HG03442 (cell line): ENCODE results near the gene COPS8.

Experiments used
- ATAC-seq: cut with Tn5 transposase; IDR thresholded peaks from one replicate; pipeline ENCODE4 v1.9.1; 2021; ENCODE audit warnings: mild to moderate bottlenecking, moderate library complexity; ENCODE audit not compliant: unreplicated experiment

Gene COPS8

DNA sequence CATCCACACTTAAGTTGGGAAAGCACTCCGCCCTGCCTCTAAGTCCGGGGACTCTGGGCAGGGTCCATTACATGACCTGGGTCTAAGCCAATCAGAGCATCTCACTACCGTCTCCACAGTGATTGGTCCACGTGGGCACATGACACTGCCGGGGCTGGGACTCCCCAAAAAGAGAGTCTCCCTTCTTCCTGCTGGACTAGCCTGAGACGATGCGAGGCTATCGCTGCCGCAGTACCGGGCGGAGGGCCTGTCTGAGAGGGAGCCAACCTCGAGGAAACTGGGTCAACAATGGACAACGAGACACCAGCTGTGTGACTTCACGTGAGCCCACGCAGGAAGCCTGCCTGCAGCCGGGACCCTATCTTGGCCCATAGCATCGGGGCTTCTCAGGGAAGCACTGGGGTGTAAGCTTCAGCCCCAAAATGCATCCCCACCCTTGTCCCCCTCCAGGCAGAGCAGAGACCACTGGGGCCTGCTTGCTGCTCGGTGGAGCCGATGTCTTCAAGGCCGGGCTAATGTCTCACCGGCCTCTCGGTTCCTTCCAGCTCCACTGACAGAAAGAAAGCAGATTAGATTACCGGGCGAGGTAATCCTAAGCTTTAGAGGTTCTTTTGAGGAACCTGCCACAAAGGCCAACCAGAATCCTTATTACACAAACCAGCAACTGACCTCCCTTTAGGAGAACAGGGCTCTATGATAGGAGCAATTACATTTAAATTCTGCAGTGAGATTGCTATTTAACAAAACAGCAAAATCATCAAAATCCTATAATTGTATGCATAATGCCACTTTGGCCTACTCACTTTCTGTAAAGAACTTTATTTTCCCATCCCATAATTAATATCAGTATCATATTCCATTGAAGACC, 21.3 kb upstream of the COPS8 start:
- ATAC-seq, result no peak

DNA sequence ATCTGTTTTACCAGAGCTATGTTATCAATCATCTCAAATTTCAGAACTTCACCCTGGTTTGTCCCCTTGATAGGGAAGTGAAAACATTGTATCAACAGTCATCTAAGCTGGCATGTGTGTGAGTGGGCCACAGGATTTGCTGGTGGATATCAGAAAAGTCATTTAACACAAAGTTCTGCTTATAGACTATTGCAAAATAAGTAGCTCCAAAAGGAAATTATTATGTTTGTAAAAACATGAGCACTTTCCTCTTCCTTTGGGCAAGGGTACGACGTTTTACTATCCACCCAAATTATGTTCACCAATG, 20.7 kb upstream of the COPS8 start:
- no peak for ATAC-seq

DNA sequence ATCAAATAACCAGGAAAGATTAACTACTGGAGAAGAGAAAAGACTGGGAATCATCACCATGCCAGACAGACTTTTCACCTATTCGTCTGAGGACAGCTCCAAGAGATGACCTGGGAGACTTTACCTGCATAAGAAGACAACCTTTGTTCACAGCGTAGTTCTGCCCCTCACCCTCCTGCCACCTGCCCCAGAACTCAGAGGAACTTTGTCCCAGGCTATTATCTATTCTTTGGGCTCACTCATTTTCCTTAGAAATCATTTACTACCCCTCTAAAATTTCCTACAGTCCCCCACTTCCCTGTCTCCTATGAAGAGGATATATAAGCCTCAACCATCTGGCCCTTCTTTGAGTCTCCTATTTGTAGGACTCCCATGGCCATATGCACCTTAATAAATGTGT, 19.3 kb upstream of the COPS8 start:
- ATAC-seq, result no peak

DNA sequence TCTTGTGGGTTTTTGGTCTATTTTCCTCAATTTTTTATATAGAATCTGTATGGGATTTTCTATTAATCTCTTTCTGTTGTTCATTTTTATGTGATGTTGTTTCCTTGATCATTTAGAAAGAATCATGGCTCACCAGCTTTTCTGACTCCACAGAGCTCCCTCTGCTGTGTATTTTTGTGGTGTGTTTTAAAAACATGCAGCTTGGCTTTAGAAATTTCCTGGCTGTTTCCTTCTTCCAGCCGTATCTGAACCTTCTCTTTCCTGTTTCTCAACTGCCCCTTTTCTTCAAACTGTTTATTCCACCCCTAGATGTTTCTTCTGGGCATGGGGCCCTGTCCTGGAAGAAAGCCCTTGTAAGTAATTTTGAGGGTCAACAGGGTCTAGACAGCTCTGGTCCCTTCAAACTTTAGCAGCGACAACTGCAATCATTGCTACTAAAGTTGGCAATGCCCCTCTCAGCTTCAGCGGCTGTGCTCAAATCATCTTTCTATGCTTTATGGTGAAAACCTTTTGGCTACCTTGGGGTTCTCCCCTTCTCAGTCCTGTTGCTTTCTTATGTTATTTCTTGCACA, 17.6 kb upstream of the COPS8 start:
- no peak for ATAC-seq

DNA sequence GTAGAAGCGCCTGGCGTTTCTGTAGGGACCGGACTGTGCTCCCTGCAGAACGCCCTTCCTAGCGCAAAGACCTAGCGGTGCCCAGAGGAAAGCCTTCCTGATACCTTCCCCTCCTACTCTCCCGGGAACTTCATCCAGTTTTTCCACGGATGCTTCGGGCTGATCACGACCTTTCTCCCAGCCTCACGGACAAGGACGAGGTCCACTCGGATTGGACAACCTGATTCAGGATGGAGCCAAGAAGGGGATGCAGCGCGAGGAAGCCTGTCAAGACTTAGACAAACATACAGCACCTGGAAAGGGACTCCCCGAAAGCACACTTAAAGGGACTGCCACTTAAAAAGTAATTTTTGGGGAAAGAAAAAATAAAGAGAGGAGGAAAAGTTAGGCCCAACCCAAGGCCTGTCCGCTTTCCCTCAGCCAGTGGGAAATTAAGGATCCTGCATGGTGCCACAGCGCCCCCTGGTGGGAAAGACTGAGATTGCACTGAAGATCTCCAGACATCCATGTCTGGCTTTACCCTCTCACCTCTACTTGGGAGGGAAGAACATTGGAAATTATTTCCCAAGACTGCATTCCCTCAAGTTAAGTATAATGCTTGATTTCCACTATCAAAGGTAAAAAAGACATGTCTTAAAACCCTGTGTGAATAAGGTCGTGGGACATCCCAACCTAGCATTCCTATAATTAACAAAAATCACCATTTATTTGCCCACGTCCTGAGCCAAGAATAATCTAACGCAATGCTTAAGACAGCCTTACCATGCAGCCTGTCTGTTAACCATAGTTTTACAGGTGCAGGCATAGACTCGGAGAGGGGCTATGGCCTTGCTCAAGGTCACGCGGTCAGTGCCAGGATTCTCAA, 13.4 kb upstream of the COPS8 start:
- ATAC-seq, result no peak

DNA sequence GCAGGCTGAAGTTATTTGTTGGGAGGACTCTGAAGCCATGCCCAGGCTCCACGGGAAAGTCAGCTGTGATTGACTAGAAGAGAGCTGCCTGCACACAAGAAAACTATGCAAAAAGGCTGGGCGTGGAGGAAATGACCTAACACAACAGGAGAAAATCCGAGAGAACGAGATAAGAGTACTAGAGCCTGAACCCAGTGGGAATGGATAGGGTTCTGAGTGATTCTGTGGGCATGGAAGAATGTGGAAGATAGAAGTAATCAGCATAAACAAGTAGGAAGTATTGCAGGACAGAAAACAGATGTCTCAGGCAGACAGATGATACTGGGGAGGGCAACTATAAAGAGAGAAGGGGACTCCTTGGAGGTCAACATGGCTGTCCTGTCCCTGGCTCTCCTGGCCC, 12.1 kb upstream of the COPS8 start:
- ATAC-seq, result no peak

DNA sequence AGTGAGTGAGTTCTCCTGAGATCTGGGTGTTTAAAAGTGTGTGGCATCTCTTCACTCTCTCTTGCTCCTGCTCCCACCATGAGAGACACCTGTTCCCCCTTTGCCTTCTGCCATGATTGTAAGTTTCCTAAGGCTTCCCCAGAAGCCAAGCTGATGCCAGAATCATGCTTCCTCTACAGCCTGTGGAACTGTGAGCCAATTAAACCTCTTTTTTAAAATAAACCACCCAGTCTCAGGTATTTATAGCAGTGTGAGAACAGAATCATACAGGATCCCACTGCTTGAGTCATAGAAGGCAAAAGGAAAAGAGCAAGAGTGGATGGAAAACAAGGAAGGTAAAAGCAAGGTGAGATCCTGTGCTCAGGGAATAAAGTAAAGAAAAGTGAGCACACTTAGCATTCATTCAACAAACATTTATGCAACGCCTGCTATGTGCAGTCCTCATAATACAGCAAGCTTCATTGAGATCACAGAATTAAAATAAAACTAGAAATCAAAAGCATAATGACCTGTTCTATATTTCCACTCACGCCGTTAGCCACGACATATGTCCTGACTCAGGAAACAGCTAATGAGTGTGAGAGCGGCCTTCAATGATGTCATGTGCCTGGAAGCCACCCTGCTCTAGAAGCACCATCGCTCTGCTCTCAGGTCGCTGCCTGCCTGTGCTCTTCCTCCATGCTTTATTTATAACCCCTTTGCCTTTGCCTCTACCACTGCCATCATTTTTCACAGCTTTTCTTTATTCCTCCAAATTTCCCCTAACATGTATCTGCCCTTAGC, 11.3 kb upstream of the COPS8 start:
- ATAC-seq, result no peak

DNA sequence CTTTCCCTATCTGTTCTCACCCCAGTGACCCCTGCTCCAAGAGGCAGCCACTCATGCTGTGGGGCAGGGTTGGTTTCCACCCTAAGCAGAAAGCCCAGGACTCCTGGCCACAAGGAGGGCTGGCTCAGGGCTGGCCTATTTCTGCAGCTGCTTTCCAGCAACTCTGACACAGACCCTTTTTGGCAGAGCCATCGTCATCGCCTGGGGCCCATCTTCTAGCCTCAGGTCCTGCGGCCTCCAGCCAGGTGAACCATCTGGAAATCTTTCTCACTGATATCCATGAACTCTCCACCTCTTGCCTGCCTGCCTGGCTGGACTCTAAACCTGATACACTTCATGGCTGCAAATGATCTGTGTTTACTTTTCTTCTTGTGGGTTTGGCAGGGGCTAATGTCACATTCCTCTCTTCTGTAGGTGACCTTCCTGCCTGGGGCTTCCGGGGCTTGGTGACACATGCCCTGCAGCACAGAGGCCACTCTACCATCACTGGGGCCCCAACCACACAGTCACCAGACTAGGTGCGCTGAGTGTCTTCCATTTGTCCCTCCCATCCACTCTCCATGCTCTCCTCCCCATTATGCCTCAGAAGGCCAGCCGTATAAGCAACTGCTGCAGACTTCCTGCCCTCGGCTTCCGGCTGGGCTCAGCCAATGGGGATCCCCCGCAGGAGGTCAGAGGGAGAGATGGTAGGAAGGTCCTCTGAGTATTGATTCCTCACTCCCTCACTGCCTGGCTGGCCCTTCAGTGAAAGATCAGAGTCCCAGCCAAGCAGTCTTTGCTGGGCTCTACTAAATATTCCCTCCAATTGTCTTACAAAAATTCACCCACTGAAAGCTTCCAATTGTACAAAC, 9.7 kb upstream of the COPS8 start:
- ATAC-seq, result no peak

DNA sequence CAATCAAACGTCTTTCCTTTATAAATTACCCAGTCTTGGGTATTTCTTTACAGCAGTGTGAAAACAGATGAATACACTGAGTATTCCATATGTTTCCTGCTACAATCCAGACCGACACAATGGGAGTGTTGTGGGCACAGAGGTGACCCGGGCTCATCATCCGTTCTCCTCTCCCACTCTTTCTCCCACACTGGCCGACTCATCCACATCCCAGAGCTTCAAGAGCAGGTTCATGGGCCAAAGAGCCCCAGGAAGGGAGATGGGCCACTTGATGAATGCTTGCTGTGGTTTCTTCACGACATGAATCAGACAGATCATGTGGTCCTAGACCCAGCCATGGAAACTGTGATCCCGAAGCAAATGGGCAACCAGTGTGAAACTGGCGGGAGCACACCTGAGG, 4.1 kb upstream of the COPS8 start:
- ATAC-seq, result no peak

DNA sequence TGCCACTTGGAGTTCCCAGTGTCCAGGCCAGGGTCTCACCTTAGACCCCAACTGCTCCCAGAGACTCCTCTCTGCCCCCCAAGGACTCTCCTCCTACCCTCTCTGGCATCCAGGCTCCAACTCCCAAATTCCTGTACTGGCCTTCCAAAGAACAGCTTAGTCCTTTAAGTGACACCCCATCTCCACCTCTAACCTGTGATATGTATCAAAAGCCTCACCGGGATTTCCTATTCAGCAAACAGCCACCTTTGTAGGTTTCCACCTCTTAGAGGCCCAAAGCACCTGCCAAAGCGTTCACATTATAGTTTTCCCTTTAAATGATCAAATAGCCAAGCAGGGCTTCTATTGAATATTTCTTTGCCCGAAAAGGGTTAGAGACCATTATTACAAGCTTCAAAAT, 2.7 kb upstream of the COPS8 start:
- ATAC-seq, result no peak

DNA sequence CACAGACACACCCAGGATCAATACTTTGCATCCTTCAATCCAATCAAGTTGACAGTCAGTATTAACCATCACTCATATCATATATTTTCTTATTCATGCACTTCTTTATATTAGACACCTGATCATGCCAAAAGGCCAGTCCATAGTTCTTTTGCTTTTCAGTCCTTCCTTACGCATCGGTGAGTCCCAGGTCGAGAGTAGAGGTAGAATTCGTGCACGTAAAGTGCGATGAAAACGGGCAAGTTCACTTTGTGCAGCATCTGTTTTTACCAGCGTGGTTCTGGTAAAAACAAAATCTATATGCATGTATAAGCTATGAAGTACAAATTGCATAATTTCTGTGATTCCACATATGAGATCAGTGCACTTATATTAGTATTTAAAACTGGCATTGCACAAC, 1.2 kb upstream of the COPS8 start:
- ATAC-seq, result no peak

DNA sequence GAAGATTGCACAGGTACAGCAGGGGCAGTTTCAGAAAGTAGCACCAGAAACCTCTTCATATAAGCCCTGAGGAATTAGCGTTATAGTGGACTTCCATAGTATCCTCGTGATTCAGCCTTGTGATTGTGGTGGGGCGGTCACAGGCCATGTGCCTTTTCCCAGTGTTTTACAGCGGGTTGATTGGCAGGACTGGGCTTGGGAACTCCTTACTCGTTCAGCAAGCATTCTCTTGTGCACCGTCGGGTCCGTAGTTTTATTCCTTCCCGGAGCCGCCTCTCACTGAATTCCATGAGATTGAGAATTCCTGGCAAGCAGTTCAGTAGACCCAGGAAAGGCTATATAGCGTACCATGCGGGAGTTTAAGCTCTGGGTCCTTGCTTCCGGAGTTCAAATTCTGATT, 5.2 kb downstream of the COPS8 start:
- ATAC-seq, result no peak

DNA sequence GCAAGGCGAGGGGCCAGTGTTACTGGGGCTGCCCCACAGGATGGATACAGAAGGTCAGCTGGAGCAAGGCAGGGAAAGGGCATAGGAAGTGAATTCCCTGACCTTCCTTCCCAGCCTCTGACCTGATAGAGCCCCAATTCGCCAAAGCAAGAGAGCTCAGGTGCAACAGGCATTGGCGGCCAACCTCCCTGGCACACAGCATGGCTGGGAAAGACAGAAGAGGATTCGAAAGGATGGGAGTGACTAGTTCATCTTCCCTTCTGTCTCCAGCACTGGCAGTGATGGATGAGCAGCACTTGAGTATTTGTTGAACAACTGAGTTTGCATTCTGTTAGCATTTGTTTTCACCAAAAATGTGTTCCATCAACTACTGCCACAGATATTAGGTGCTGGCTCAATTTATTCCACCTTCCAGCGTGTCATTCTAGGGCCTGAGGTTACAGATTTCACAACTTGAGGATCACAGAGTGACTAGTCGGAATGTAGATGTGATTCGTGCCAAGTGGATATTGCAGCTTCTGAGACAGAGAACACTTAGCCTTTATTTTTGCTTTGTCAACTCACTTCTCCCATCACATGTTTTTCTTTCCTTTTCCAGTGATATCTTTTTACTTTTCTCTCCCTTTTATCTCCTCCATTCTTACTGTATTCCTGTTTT, 6.2 kb downstream of the COPS8 start:
- no peak for ATAC-seq

DNA sequence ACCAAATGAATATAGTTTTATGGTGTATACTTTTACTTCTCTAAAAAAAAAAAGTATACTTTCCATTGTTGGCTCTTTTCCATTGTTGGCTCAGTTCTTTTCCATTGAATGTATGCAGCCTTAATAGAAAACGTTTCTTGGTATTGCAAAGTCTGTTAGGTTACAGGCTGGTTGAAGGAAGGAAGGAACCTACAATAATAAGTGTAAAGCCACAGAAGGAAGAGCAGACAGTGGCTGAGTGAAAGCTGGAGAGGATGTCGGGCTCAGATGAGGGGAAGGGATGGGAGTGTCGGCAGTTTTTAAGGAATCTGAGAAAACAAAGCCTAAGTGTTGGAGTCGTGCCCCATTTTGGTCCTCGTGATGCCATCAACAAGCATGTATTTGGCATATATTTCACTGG, 6.8 kb downstream of the COPS8 start:
- ATAC-seq, result no peak

DNA sequence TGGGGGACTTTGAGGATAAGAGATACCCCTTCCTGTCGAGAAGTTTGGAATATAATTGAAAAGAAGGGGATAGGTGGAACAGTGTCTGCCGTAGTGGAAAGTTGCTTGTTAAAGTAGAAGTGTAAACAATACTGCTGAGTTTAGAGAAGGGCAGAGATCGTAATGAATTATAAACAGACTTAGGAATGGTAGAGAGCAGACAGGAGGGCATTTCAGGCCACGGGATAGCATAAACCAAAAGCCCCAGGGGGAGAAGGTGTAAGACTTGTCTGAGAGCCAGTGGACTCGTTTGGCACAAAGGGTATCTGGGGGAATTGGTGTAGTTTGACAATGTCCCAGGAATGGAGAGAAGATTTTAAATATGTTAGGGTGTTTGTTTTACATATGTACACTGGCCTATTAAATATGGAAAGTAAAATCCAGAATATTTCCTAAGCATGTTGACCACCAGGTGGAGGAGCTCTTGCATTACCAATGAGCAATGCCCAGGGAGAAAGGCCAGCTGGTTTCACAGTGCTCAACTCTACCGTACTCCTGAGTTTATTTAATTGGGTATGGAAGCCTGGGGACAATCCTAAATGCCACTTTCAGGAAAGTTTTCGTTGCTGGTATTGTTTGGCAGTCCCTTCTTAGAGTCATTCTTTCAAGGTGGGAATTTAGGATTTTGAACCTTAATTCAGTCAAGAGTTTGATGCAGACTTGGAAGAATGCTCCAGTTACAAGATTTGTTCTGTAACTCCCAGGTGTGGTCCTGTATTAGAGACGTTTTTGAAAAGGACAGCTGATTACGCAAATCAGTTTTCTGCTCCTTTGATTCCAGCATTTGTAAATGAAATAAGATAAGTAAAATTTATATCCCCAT, 7.5 kb downstream of the COPS8 start:
- no peak for ATAC-seq

DNA sequence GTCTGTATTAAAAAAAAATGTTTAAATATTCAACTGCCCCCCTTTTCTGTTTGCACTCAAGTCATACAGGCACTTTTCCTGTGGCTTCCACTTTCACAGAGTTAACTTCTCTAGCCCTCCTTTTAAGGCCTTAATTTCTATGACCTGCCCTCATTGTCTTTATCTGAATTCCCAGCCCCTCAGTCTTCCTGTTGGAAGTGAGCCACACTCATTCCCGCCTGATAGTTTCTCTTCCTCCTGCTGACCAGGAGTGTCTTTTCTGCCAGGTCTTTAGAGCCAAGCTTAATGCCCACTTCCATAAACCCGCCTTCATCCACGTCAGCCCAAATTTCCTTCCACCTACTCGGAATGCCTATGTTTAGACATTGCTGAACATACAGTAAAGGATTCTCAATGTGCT, 10.5 kb downstream of the COPS8 start:
- no peak for ATAC-seq

DNA sequence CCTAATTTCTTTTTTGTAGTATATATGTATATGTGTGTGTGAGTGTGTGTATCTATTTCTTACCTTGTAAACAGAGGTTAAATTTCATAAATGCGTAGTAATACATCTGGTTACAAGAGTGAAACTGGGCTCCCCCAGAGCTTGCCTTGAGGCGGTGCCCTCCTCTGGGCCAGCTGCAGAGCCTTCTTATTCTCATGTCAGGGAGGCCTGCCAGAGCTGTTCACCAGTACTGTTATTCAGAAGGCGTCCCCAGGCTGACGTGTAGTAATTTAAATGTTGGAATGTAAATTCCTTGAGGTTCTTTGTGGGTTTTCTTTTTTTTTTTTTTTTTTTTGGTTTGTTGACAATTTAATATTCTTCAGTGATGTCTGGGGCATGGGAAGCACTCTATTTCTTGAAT, 11.2 kb downstream of the COPS8 start:
- no peak for ATAC-seq

DNA sequence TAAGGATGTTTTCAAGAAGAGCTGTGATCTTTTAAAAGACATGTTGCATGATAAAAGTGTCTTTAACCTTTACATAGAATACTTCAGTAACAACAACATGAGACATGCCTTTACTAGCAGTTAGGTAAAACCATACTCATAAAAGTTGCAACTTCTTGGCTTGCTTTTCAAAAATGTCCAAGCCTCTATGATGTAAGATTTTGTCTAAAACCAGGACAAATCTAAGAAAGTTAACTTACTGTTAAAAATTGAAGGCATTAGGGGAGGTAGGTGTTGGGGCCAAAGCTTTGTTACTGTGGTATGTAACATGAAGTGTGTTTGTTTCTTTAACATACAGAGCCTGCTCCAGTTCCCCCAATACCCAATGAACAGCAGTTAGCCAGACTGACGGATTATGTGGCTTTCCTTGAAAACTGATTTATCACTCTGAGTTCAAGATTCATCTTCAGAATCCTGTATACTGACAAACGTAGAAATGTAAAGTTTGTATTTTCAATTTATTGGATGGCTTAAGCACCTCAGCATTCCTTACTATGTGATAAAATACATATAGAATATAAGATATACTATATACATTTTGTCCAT, 11.7 kb downstream of the COPS8 start:
- ATAC-seq, result no peak
